Muscle layer of colon (tissue), 2 donors: ENCODE measurements around the gene ESRP2.

ENCODE experiments used
- H3K27ac ChIP-seq: one replicate; pipeline ENCODE4 v1.7.0; 2013; ENCODE audit warnings: low read depth, mild to moderate bottlenecking, low read length, moderate library complexity
- H3K27me3 ChIP-seq, 2 donors: one replicate each; pipeline ENCODE4 v1.7.0; 2013; ENCODE audit warnings: low read length in 2 of 2, mild to moderate bottlenecking in 2 of 2; ENCODE audit not compliant: insufficient read depth in 2 of 2, control insufficient read depth in 1 of 2
- H3K36me3 ChIP-seq: one replicate; pipeline ENCODE4 v1.7.0; 2013; ENCODE audit warnings: mild to moderate bottlenecking, low read length; ENCODE audit not compliant: insufficient read depth
- H3K4me1 ChIP-seq: one replicate; pipeline ENCODE4 v1.7.0; 2013; ENCODE audit warnings: mild to moderate bottlenecking, low read length; ENCODE audit not compliant: insufficient read depth
- H3K4me3 ChIP-seq, 2 donors: one replicate each; pipeline ENCODE4 v1.7.0; 2013; ENCODE audit warnings: low read length in 2 of 2, low read depth in 1 of 2, mild to moderate bottlenecking in 1 of 2, moderate library complexity in 1 of 2
- H3K9ac ChIP-seq: one replicate; pipeline ENCODE4 v1.7.0; 2013; ENCODE audit warnings: low read length
- H3K9me3 ChIP-seq: one replicate; pipeline ENCODE4 v1.7.0; 2013; ENCODE audit warnings: mild to moderate bottlenecking, low read length
- donor health status: abdominal sarcoma.
- donor health status: Adenocarcinoma of cecum.

Gene ESRP2

GRCh38 chr16:68257906-68258800 is 22.2 kb upstream of the ESRP2 start:
- Histone ChIP-seq H3K4me1 (peaks cover 30% of the 10 kb centered on the region), H3K36me3 (peaks cover 45% of the 10 kb centered on the region)

GRCh38 chr16:68257251-68257905 is 21.5 kb upstream of the ESRP2 start:
- peaks cover 45% of the 10 kb centered on the region for H3K36me3 ChIP-seq
- peak overlapping the region; percentile 50 for H3K9ac ChIP-seq
- H3K9me3 ChIP-seq: no peaks in the 10 kb centered on the region
- no peaks in the 10 kb centered on the region for H3K27me3 ChIP-seq
- peaks cover 35% of the 10 kb centered on the region for H3K4me1 ChIP-seq
- no peak overlapping the region for H3K4me3 ChIP-seq
- peak overlapping the region; percentile 69 for H3K27ac ChIP-seq

More at GRCh38 chr16:68257906-68258800, 22.2 kb upstream of the ESRP2 start:
- Histone ChIP-seq H3K9me3 (no peaks in the 10 kb centered on the region), H3K27me3 (no peaks in the 10 kb centered on the region), H3K27ac (peak overlapping the region; percentile 69), H3K9ac (peak overlapping the region; percentile 50), H3K4me3 (no peak overlapping the region)

GRCh38 chr16:68255712-68256111 is 19.8 kb upstream of the ESRP2 start:
- Histone ChIP-seq H3K36me3 (peaks cover 49% of the 10 kb centered on the region), H3K9ac (no peak overlapping the region), H3K27me3 (no peaks in the 10 kb centered on the region), H3K9me3 (no peaks in the 10 kb centered on the region), H3K4me1 (peaks cover 36% of the 10 kb centered on the region), H3K4me3 (no peak overlapping the region), H3K27ac (no peak overlapping the region)

- H3K27ac ChIP-seq: no peak overlapping the region
- H3K27me3 ChIP-seq: no peaks in the 10 kb centered on the region
- H3K9me3 ChIP-seq: no peaks in the 10 kb centered on the region
- no peak overlapping the region for H3K9ac ChIP-seq
- no peak overlapping the region for H3K4me3 ChIP-seq
- H3K4me1 ChIP-seq: peaks cover 32% of the 10 kb centered on the region
- peaks cover 44% of the 10 kb centered on the region for H3K36me3 ChIP-seq
Measured at GRCh38 chr16:68253721-68254120, 17.8 kb upstream of the ESRP2 start.

GRCh38 chr16:68252383-68252782 is 16.5 kb upstream of the ESRP2 start:
- no peak overlapping the region for H3K4me3 ChIP-seq
- peak overlapping the region; percentile 12 for H3K27ac ChIP-seq
- H3K27me3 ChIP-seq: no peaks in the 10 kb centered on the region
- peaks cover 20% of the 10 kb centered on the region for H3K4me1 ChIP-seq
- H3K9ac ChIP-seq: no peak overlapping the region
- H3K9me3 ChIP-seq: no peaks in the 10 kb centered on the region
- H3K36me3 ChIP-seq: peaks cover 46% of the 10 kb centered on the region

- Histone ChIP-seq H3K36me3 (peaks cover 46% of the 10 kb centered on the region), H3K27me3 (no peaks in the 10 kb centered on the region), H3K4me1 (peaks cover 22% of the 10 kb centered on the region), H3K4me3 (no peak overlapping the region), H3K9ac (no peak overlapping the region), H3K9me3 (no peaks in the 10 kb centered on the region), H3K27ac (peak overlapping the region; percentile 12)
Measured at GRCh38 chr16:68251832-68252231, 15.9 kb upstream of the ESRP2 start.

GRCh38 chr16:68250951-68251350 is 15.0 kb upstream of the ESRP2 start:
- H3K36me3 ChIP-seq: peaks cover 43% of the 10 kb centered on the region
- H3K27ac ChIP-seq: no peak overlapping the region
- H3K4me1 ChIP-seq: peaks cover 30% of the 10 kb centered on the region

GRCh38 chr16:68249371-68249770 is 13.4 kb upstream of the ESRP2 start:
- Histone ChIP-seq H3K27me3 (no peaks in the 10 kb centered on the region), H3K9me3 (no peaks in the 10 kb centered on the region), H3K36me3 (peaks cover 30% of the 10 kb centered on the region), H3K4me1 (peaks cover 36% of the 10 kb centered on the region), H3K4me3 (no peak overlapping the region), H3K27ac (no peak overlapping the region), H3K9ac (no peak overlapping the region)

More at GRCh38 chr16:68250951-68251350, 15.0 kb upstream of the ESRP2 start:
- Histone ChIP-seq H3K9me3 (no peaks in the 10 kb centered on the region), H3K4me3 (no peak overlapping the region), H3K9ac (no peak overlapping the region), H3K27me3 (no peaks in the 10 kb centered on the region)

GRCh38 chr16:68247932-68248331 is 12.0 kb upstream of the ESRP2 start:
- Histone ChIP-seq H3K4me1 (peaks cover 39% of the 10 kb centered on the region), H3K36me3 (peaks cover 24% of the 10 kb centered on the region), H3K9me3 (no peaks in the 10 kb centered on the region), H3K9ac (no peak overlapping the region), H3K4me3 (no peak overlapping the region), H3K27ac (no peak overlapping the region), H3K27me3 (no peaks in the 10 kb centered on the region)

- peaks cover 24% of the 10 kb centered on the region for H3K36me3 ChIP-seq
- no peaks in the 10 kb centered on the region for H3K27me3 ChIP-seq
- no peak overlapping the region for H3K27ac ChIP-seq
- H3K9ac ChIP-seq: no peak overlapping the region
- peaks cover 34% of the 10 kb centered on the region for H3K4me1 ChIP-seq
- H3K4me3 ChIP-seq: no peak overlapping the region
- no peaks in the 10 kb centered on the region for H3K9me3 ChIP-seq
Measured at GRCh38 chr16:68247400-68247799, 11.5 kb upstream of the ESRP2 start.

GRCh38 chr16:68246666-68247065 is 10.7 kb upstream of the ESRP2 start:
- H3K9me3 ChIP-seq: no peaks in the 10 kb centered on the region
- peak overlapping the region; percentile 34 for H3K9ac ChIP-seq

More at GRCh38 chr16:68246666-68247065, 10.7 kb upstream of the ESRP2 start:
- Histone ChIP-seq H3K36me3 (peaks cover 24% of the 10 kb centered on the region), H3K27ac (no peak overlapping the region), H3K4me1 (peaks cover 27% of the 10 kb centered on the region), H3K4me3 (peak overlapping the region in 1 of 2 donors; percentile 94), H3K27me3 (no peaks in the 10 kb centered on the region)
